OCI-LY7 (cell line): Measurements from ENCODE around the gene YLPM1.

Source experiments
- CTCF ChIP-seq: fragments of 200-600 bp; sonication (generic); conservative IDR thresholded peaks from 2 replicates; pipeline ENCODE4 v1.5.1; 2014; ENCODE audit warnings: mild to moderate bottlenecking, antibody characterized with exemption, low read length, moderate library complexity, mixed read lengths
- EZH2phosphoT487 ChIP-seq: fragments of 200-600 bp; sonication (generic); IDR thresholded peaks from 2 replicates; pipeline ENCODE4 v1.6.1; 2018; ENCODE audit warnings: low read depth, borderline replicate concordance, mild to moderate bottlenecking, mixed run types, antibody characterized with exemption, low read length, moderate library complexity, mixed read lengths

- TF ChIP-seq CTCF: no peak
- TF ChIP-seq EZH2phosphoT487: no peak
Measured at GRCh38 chr14:74846968-74847665, 84.0 kb downstream of the YLPM1 start.
